Cerebellar cortex (tissue), 1 donor: ENCODE data around the gene MAP3K2.
A peak's percentile ranks its signal among the peaks of the same experiment; 100 is the strongest.

Experiments
- DNase-seq: peaks from one replicate; pipeline ENCODE4 v3.0.0-alpha.2; 2015; ENCODE audit warnings: low spot score

MAP3K2 gene, protein sequence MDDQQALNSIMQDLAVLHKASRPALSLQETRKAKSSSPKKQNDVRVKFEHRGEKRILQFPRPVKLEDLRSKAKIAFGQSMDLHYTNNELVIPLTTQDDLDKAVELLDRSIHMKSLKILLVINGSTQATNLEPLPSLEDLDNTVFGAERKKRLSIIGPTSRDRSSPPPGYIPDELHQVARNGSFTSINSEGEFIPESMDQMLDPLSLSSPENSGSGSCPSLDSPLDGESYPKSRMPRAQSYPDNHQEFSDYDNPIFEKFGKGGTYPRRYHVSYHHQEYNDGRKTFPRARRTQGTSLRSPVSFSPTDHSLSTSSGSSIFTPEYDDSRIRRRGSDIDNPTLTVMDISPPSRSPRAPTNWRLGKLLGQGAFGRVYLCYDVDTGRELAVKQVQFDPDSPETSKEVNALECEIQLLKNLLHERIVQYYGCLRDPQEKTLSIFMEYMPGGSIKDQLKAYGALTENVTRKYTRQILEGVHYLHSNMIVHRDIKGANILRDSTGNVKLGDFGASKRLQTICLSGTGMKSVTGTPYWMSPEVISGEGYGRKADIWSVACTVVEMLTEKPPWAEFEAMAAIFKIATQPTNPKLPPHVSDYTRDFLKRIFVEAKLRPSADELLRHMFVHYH

DNA sequence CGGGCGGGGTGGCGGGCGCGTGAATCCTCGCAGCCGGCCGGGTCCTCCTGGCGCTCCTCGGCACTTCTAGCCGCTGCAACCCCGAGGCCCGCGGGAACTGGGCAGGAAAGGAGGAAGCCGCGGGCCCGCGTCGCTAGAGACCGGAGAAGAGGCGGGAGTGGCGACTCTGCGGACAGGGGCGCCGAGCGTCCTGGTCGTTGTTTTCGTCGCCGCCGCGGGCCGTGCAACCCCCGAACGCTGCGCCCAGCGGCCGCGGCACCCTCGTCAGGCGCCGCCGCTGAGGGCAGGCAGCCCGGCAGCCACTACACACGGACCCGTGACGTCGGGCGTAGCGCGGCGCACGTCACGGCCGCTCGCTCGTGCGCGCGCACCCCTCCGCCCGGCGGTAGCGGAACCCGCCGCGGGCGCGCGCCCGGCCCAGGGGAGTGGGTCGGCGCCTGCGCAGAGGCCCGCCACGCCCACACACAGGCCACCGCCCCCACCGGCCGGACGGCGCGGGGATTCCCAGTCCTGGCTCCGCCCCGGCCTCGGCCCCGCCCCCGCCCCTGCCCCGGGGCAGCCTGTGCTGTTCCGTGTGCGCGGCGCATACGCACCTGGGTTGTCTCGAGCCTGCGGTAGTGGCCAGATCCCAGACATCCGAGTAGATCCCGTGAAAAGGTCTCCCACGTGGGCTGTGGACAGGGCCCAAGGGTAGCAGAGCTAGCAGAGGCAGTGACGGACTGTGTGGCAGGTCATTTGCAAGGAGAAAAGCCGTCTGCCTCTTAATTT is at the start of gene MAP3K2:
Gene MAP3K2 (minus strand): TSS at position 321 of the 768 bp plus-strand sequence. CDS start 44,846 bp downstream, outside the sequence.
- DNase-seq, result peak; percentile 86

DNA sequence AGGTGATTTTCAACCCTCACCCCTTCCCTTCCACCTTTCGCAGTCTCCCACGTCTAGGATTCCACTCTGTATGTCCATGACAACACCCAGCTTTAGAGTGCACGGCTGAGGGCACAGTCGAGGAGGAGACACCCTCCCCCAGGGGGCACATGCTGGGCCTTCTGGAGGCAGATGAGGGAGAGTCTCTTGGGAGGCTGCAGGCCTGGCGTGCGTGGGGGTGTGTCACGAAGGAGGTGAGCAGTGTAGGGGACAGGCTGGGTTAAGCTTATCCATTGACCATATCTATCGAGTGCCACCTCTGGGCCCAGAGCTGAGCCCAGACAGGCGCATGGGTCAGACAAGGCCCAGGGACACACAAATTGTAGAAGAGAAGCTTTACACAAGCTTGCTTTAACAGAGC is 49.3 kb upstream of the MAP3K2 start:
- no peak for DNase-seq

DNA sequence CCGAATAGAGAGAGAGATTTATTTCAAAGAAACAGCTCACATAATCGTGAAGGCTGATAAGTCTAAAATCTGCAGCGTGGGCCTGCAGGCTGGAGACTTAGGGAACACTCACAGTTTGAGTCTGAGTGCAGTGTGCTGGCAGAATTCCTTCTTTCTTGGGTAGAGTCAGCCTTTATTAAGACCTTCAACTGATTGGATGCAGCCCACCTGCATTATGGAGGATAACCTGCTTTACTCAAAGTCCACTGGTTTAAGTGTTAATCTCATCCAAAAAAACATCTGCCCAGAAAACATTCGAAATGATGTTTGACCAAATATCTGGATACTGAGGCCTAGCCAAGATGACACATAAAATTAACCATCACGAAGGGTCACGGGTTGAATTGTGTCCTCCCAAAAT is 46.7 kb upstream of the MAP3K2 start:
- no peak for DNase-seq

DNA sequence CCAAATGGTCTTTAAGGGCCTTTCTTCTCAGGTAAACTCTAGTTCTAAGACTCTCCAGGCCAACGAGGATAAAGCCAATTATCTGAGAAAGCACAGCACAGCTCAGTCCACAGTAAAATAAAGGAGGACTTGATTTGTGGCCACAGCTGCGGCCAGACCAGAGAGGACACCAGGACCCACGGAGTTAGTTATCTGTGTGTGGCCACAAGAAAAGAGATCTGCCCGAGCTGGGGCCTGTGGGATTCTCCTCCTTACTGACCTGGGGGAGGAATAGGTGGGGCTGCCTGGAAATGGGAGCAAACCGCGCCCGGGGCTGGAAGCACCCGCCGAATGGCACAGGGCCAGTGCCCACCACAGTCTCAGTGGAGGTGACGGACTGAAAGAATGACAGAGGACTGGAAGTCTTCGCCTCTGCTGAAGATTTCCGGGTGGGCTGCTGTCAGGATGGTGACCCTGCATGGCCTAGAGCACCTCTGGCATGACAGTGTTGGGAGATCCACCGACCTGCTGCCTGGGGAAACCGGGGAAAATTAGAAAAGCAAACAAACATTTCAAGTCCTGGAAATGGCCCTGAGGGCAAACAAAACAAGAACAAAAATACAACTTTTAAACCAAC is 43.7 kb upstream of the MAP3K2 start:
- DNase-seq, result no peak

DNA sequence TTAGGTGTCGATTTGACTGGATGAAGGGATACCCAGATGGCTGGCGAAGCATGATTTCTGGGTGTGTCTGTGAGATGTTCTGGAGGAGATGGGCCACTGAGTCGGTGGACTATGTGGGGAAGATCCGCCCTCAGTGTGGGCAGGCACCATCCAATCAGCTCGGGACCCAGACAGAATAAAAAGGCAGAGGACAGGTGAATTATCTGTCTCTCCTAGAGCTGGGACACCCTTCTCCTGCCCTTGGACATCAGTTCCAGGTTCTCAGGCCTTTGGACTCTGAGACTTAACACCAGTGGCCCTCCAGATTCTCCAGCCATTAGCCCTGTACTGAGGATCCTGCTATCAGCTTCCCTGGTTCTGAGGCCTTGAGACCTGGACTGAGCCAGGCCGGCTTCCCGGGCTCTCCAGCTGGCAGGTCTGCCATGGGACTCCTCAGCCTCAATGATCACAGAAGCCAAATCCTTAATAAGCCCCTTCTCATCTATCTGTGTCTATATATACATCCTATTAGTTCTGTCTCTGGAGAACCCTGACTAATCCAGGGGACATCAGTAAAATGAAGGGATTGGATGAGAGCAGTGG is 42.2 kb upstream of the MAP3K2 start:
- no peak for DNase-seq

DNA sequence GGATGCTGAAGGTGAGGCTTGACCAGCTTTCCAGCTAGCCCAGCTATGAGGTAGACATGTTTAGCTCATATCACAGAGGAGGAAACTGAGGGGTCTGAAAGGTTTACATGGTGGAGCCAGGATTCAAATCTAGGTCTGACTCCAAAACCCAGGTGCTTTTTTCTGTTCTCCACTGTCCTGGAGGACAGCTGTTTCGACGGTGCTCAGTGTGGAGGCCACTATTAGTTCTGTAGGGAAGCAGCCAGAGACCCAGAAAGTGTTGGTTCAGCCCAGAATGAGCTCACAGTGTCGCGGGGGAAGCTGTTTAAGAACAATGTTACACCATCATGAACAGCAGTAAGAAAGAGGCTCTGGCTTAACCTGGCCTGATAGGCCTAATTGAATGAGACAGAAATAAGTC is 41.5 kb upstream of the MAP3K2 start:
- no peak for DNase-seq

DNA sequence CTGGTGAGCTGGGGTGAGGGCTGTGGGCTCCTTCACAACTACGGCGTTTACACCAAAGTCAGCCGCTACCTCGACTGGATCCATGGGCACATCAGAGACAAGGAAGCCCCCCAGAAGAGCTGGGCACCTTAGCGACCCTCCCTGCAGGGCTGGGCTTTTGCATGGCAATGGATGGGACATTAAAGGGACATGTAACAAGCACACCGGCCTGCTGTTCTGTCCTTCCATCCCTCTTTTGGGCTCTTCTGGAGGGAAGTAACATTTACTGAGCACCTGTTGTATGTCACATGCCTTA is 41.0 kb upstream of the MAP3K2 start:
- DNase-seq, result no peak

DNA sequence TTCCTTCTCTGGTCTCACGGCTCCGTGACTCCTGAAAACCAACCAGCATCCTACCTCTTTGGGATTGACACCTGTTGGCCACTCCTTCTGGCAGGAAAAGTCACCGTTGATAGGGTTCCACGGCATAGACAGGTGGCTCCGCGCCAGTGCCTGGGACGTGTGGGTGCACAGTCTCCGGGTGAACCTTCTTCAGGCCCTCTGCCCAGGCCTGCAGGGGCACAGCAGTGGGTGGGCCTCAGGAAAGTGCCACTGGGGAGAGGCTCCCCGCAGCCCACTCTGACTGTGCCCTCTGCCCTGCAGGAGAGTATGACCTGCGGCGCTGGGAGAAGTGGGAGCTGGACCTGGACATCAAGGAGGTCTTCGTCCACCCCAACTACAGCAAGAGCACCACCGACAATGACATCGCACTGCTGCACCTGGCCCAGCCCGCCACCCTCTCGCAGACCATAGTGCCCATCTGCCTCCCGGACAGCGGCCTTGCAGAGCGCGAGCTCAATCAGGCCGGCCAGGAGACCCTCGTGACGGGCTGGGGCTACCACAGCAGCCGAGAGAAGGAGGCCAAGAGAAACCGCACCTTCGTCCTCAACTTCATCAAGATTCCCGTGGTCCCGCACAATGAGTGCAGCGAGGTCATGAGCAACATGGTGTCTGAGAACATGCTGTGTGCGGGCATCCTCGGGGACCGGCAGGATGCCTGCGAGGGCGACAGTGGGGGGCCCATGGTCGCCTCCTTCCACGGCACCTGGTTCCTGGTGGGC is 40.5 kb upstream of the MAP3K2 start:
- no peak for DNase-seq

DNA sequence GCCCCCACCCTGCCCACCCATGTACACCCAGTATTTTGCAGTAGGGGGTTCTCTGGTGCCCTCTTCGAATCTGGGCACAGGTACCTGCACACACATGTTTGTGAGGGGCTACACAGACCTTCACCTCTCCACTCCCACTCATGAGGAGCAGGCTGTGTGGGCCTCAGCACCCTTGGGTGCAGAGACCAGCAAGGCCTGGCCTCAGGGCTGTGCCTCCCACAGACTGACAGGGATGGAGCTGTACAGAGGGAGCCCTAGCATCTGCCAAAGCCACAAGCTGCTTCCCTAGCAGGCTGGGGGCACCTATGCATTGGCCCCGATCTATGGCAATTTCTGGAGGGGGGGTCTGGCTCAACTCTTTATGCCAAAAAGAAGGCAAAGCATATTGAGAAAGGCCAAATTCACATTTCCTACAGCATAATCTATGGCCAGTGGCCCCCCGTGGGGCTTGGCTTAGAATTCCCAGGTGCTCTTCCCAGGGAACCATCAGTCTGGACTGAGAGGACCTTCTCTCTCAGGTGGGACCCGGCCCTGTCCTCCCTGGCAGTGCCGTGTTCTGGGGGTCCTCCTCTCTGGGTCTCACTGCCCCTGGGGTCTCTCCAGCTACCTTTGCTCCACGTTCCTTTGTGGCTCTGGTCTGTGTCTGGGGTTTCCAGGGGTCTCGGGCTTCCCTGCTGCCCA is 39.7 kb upstream of the MAP3K2 start:
- DNase-seq, result no peak

DNA sequence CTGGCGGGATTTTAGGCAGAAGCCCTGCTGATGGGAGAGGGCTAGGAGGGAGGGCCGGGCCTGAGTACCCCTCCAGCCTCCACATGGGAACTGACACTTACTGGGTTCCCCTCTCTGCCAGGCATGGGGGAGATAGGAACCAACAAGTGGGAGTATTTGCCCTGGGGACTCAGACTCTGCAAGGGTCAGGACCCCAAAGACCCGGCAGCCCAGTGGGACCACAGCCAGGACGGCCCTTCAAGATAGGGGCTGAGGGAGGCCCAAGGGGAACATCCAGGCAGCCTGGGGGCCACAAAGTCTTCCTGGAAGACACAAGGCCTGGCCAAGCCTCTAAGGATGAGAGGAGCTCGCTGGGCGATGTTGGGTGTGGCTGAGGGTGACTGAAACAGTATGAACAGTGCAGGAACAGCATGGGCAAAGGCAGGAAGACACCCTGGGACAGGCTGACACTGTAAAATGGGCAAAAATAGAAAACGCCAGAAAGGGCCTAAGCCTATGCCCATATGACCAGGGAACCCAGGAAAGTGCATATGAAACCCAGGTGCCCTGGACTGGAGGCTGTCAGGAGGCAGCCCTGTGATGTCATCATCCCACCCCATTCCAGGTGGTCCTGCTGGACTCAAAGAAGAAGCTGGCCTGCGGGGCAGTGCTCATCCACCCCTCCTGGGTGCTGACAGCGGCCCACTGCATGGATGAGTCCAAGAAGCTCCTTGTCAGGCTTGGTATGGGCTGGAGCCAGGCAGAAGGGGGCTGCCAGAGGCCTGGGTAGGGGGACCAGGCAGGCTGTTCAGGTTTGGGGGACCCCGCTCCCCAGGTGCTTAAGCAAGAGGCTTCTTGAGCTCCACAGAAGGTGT is 39.0 kb upstream of the MAP3K2 start:
- no peak for DNase-seq

DNA sequence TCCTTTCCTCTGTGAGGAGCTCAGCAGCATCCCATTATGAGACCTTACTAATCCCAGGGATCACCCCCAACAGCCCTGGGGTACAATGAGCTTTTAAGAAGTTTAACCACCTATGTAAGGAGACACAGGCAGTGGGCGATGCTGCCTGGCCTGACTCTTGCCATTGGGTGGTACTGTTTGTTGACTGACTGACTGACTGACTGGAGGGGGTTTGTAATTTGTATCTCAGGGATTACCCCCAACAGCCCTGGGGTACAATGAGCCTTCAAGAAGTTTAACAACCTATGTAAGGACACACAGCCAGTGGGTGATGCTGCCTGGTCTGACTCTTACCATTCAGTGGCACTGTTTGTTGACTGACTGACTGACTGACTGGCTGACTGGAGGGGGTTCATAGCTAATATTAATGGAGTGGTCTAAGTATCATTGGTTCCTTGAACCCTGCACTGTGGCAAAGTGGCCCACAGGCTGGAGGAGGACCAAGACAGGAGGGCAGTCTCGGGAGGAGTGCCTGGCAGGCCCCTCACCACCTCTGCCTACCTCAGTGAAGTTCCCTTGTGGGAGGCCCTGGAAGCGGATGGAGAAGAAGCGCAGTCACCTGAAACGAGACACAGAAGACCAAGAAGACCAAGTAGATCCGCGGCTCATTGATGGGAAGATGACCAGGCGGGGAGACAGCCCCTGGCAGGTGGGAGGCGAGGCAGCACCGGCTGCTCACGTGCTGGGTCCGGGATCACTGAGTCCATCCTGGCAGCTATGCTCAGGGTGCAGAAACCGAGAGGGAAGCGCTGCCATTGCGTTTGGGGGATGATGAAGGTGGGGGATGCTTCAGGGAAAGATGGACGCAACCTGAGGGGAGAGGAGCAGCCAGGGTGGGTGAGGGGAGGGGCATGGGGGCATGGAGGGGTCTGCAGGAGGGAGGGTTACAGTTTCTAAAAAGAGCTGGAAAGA is 38.0 kb upstream of the MAP3K2 start:
- DNase-seq, result no peak

DNA sequence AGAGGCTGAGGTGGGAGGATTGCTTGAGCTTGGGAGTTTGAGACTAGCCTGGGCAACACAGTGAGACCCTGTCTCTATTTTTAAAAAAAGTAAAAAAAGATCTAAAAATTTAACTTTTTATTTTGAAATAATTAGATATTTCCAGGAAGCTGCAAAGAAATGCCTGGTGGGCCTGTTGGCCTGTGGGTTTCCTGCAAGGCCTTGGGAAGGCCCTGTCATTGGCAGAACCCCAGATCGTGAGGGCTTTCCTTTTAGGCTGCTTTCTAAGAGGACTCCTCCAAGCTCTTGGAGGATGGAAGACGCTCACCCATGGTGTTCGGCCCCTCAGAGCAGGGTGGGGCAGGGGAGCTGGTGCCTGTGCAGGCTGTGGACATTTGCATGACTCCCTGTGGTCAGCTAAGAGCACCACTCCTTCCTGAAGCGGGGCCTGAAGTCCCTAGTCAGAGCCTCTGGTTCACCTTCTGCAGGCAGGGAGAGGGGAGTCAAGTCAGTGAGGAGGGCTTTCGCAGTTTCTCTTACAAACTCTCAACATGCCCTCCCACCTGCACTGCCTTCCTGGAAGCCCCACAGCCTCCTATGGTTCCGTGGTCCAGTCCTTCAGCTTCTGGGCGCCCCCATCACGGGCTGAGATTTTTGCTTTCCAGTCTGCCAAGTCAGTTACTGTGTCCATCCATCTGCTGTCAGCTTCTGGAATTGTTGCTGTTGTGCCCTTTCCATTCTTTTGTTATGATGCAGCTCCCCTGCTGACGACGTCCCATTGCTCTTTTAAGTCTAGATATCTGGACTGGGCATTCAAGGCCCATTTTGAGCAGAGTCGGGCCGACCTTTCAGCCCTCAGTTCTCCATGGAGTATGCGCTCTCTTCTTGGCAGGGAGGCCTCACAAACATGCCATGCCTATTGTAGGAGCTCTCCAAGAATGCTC is 37.1 kb upstream of the MAP3K2 start:
- DNase-seq, result no peak

DNA sequence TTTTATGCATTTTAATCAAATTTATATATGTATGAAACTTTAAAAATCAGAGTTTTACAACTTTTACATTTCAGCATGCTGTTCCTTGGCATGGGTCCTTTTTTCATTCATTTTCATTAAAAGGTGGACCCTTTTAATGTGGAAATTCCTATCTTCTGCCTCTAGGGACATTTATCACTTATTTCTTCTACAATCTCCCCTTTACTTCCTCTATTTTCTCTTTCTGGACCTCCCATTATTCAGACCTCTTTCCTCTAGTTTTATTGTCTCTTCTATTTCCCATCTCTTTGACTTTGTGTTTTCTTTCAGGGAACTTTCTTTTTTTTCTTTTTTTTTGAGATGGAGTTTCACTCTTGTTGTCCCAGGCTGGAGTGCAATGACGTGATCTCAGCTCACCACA is 36.1 kb upstream of the MAP3K2 start:
- DNase-seq, result no peak

DNA sequence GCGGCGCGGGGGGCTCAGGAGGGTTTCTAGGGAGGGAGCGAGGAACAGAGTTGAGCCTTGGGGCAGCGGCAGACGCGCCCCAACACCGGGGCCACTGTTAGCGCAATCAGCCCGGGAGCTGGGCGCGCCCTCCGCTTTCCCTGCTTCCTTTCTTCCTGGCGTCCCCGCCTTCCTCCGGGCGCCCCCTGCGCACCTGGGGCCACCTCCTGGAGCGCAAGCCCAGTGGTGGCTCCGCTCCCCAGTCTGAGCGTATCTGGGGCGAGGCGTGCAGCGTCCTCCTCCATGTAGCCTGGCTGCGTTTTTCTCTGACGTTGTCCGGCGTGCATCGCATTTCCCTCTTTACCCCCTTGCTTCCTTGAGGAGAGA is 35.7 kb upstream of the MAP3K2 start:
- DNase-seq, result no peak

DNA sequence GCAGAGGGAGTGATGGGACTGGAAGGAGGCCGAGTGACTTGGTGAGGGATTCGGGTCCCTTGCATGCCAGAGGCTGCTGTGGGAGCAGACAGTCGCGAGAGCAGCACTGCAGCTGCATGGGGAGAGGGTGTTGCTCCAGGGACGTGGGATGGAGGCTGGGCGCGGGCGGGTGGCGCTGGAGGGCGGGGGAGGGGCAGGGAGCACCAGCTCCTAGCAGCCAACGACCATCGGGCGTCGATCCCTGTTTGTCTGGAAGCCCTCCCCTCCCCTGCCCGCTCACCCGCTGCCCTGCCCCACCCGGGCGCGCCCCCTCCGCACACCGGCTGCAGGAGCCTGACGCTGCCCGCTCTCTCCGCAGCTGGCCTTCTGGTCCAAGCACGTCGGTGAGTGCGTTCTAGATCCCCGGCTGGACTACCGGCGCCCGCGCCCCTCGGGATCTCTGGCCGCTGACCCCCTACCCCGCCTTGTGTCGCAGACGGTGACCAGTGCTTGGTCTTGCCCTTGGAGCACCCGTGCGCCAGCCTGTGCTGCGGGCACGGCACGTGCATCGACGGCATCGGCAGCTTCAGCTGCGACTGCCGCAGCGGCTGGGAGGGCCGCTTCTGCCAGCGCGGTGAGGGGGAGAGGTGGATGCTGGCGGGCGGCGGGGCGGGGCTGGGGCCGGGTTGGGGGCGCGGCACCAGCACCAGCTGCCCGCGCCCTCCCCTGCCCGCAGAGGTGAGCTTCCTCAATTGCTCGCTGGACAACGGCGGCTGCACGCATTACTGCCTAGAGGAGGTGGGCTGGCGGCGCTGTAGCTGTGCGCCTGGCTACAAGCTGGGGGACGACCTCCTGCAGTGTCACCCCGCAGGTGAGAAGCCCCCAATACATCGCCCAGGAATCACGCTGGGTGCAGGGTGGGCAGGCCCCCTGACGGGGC is 35.0 kb upstream of the MAP3K2 start:
- no peak for DNase-seq

DNA sequence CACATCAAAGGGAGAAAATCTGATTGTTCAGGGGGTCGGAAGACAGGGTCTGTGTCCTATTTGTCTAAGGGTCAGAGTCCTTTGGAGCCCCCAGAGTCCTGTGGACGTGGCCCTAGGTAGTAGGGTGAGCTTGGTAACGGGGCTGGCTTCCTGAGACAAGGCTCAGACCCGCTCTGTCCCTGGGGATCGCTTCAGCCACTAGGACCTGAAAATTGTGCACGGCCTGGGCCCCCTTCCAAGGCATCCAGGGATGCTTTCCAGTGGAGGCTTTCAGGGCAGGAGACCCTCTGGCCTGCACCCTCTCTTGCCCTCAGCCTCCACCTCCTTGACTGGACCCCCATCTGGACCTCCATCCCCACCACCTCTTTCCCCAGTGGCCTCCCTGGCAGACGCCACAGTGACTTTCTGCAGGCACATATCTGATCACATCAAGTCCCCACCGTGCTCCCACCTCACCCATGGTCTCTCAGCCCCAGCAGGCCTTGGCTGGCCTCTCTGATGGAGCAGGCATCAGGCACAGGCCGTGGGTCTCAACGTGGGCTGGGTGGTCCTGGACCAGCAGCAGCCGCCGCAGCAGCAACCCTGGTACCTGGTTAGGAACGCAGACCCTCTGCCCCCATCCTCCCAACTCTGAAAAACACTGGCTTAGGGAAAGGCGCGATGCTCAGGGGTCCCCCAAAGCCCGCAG is 34.2 kb upstream of the MAP3K2 start:
- no peak for DNase-seq
